Urinary bladder (tissue), 4 donors: Measurements from ENCODE around the gene NEMF. TPM values are rescaled to one million over a fixed set of nuclear protein-coding genes. Genes with fewer than 3 reads are reported as not detected.

ENCODE experiments used
- DNase-seq: peaks from one replicate; pipeline ENCODE4 v3.0.0-alpha.2; 2015; ENCODE audit errors: extremely low spot score
- H3K27ac ChIP-seq: one replicate; pipeline ENCODE4 v1.5.1; 2013; ENCODE audit warnings: low read depth, mild to moderate bottlenecking, moderate library complexity
- H3K36me3 ChIP-seq: one replicate; pipeline ENCODE4 v1.6.1; 2013; ENCODE audit warnings: mild to moderate bottlenecking, moderate library complexity; ENCODE audit not compliant: insufficient read depth
- H3K4me1 ChIP-seq: one replicate; pipeline ENCODE4 v1.6.1; 2013; ENCODE audit warnings: mild to moderate bottlenecking, moderate library complexity; ENCODE audit not compliant: insufficient read depth
- H3K4me3 ChIP-seq: one replicate; pipeline ENCODE4 v1.5.1; 2013; ENCODE audit warnings: low read depth, low read length
- WGBS: extraction: QIAGEN DNeasy Blood & Tissue Kit; methylation state at CpG from one replicate; pipeline ENCODE4 v1.1.7; 2013; 5-methylcytosine and 5-hydroxymethylcytosine counted together
- polyA plus RNA-seq: library from polyadenylated mRNA; stranded (reverse); fragments of 200-250 nt; gene quantifications from one replicate; pipeline ENCODE4 v1.2.3, GENCODE V29; 2013
- total RNA-seq: library from RNA; depleted of rRNA; stranded (reverse); fragments of >200 nt; gene quantifications from one replicate; pipeline ENCODE4 v1.2.3, GENCODE V29; 2014
- donor health status: healthy with polysubstance abuse.
- donor health status: healthy.

Gene NEMF
- total and polyA plus RNA-seq, 2 donors = 32.2 to 171 TPM

GRCh38 chr14:49867831-49868719 lies 15.5 kb upstream of the NEMF start:
- H3K27ac ChIP-seq = peak overlapping the region; percentile 98
- H3K36me3 ChIP-seq = no peaks in the 10 kb centered on the region
- WGBS = under 1% methylated on average over 57 of the region's 57 CpGs
- H3K4me3 ChIP-seq = peak overlapping the region; percentile 56
- DNase-seq = peak; percentile 72
- H3K4me1 ChIP-seq = no peaks in the 10 kb centered on the region

GRCh38 chr14:49865431-49865859 lies 12.9 kb upstream of the NEMF start:
- no peak for DNase-seq
- no peaks in the 10 kb centered on the region for H3K4me1 ChIP-seq
- no peak overlapping the region for H3K27ac ChIP-seq

GRCh38 chr14:49863487-49864281 lies 11.1 kb upstream of the NEMF start:
- no peak for DNase-seq
- Histone ChIP-seq H3K27ac (peak overlapping the region; percentile 95), H3K4me1 (no peaks in the 10 kb centered on the region), H3K4me3 (peak overlapping the region; percentile 38), H3K36me3 (no peaks in the 10 kb centered on the region)
- WGBS = 14% methylated on average over 9 of the region's 9 CpGs

More at GRCh38 chr14:49865431-49865859, 12.9 kb upstream of the NEMF start:
- H3K36me3 ChIP-seq = no peaks in the 10 kb centered on the region
- WGBS = 2% methylated on average over 4 of the region's 4 CpGs
- H3K4me3 ChIP-seq = no peak overlapping the region

GRCh38 chr14:49862089-49862673 lies 9.6 kb upstream of the NEMF start:
- Histone ChIP-seq H3K4me1 (no peaks in the 10 kb centered on the region), H3K4me3 (peak overlapping the region; percentile 54), H3K27ac (peak overlapping the region; percentile 98), H3K36me3 (no peaks in the 10 kb centered on the region)
- peak; percentile 87 for DNase-seq
- under 1% methylated on average over 27 of the region's 30 CpGs for WGBS

GRCh38 chr14:49861699-49862088 lies 9.1 kb upstream of the NEMF start:
- peak overlapping the region; percentile 54 for H3K4me3 ChIP-seq
- WGBS = under 1% methylated on average over 12 of the region's 12 CpGs
- peak overlapping the region; percentile 98 for H3K27ac ChIP-seq
- H3K4me1 ChIP-seq = no peaks in the 10 kb centered on the region
- DNase-seq = no peak
- H3K36me3 ChIP-seq = no peaks in the 10 kb centered on the region

- H3K27ac ChIP-seq = peak overlapping the region; percentile 98
- no peak for DNase-seq
- peak overlapping the region; percentile 54 for H3K4me3 ChIP-seq
- no peaks in the 10 kb centered on the region for H3K36me3 ChIP-seq
- H3K4me1 ChIP-seq = no peaks in the 10 kb centered on the region
- WGBS = 16% methylated on average over 4 of the region's 4 CpGs
Observed at GRCh38 chr14:49860988-49861698, 8.6 kb upstream of the NEMF start.

GRCh38 chr14:49858383-49858782 lies 5.8 kb upstream of the NEMF start:
- H3K4me1 ChIP-seq = no peaks in the 10 kb centered on the region
- DNase-seq = no peak
- H3K36me3 ChIP-seq = no peaks in the 10 kb centered on the region
- H3K27ac ChIP-seq = no peak overlapping the region
- WGBS = 93% methylated on average over 3 of the region's 3 CpGs
- no peak overlapping the region for H3K4me3 ChIP-seq

GRCh38 chr14:49857427-49858003 lies 4.9 kb upstream of the NEMF start:
- DNase-seq = no peak
- H3K4me1 ChIP-seq = no peaks in the 10 kb centered on the region
- no peak overlapping the region for H3K27ac ChIP-seq
- H3K36me3 ChIP-seq = no peaks in the 10 kb centered on the region
- WGBS = 80% methylated on average over 6 of the region's 6 CpGs
- H3K4me3 ChIP-seq = no peak overlapping the region

GRCh38 chr14:49853572-49854375 lies 1.2 kb upstream of the NEMF start:
- no peaks in the 10 kb centered on the region for H3K36me3 ChIP-seq
- DNase-seq = no peak
- H3K27ac ChIP-seq = no peak overlapping the region
- H3K4me3 ChIP-seq = no peak overlapping the region
- WGBS = 20% methylated on average over 27 of the region's 27 CpGs
- no peaks in the 10 kb centered on the region for H3K4me1 ChIP-seq

- peak overlapping the region; percentile 58 for H3K4me3 ChIP-seq
- H3K27ac ChIP-seq = no peak overlapping the region
- WGBS = 1% methylated on average over 14 of the region's 14 CpGs
- H3K36me3 ChIP-seq = no peaks in the 10 kb centered on the region
- no peaks in the 10 kb centered on the region for H3K4me1 ChIP-seq
- DNase-seq = no peak
Observed at GRCh38 chr14:49853158-49853477, 530 bp upstream of the NEMF start.

- no peak for DNase-seq
- WGBS = 5% methylated on average over 7 of the region's 7 CpGs
- Histone ChIP-seq H3K36me3 (no peaks in the 10 kb centered on the region), H3K4me3 (peak overlapping the region; percentile 58), H3K27ac (no peak overlapping the region), H3K4me1 (no peaks in the 10 kb centered on the region)
Observed at GRCh38 chr14:49851813-49852212, 775 bp downstream of the NEMF start.

- H3K4me1 ChIP-seq = no peaks in the 10 kb centered on the region
- H3K27ac ChIP-seq = no peak overlapping the region
- WGBS = 81% methylated on average over 1 of the region's 1 CpG
- H3K36me3 ChIP-seq = no peaks in the 10 kb centered on the region
- H3K4me3 ChIP-seq = no peak overlapping the region
- no peak for DNase-seq
Observed at GRCh38 chr14:49849213-49849847, 3.3 kb downstream of the NEMF start.
